WTC11 (cell line): ENCODE measurements around the gene TMEM175. TPM values are rescaled to one million over a fixed set of nuclear protein-coding genes. Genes with fewer than 3 reads are reported as not detected.

Experiments used
- ATAC-seq: fragments of 200-7000 bp; cut with Tn5 transposase; 2 replicates; pipeline ENCODE4 v1.10.0; 2021; ENCODE audit warnings: mild to moderate bottlenecking, moderate library complexity
- CTCF ChIA-PET: fragments of 300-600 bp; sonication (Branson Sonifier 250); formaldehyde crosslinking; loops from one replicate; lab custom pipeline; 2021; ENCODE audit warnings: antibody characterized with exemption; lab: Charles Lee
- POLR2A ChIA-PET: fragments of 350-600 bp; sonication (Branson Sonifier 250); formaldehyde crosslinking; loops from one replicate; lab custom pipeline; 2021; ENCODE audit warnings: antibody characterized with exemption; lab: Charles Lee
- DNase-seq: peaks from one replicate; pipeline ENCODE4 v3.0.0; 2021; ENCODE audit warnings: low spot score
- H3K27ac Mint-ChIP-seq: 2 replicates; pipeline ENCODE4 v1.8.0; 2021; ENCODE audit warnings: mixed read lengths
- H3K27me3 Mint-ChIP-seq: 2 replicates; pipeline ENCODE4 v1.8.0; 2021; ENCODE audit warnings: low read depth, mild to moderate bottlenecking, moderate library complexity, mixed read lengths
- H3K36me3 Mint-ChIP-seq: 2 replicates; pipeline ENCODE4 v1.8.0; 2021; ENCODE audit warnings: mixed read lengths
- H3K4me1 Mint-ChIP-seq: 2 replicates; pipeline ENCODE4 v1.8.0; 2022; ENCODE audit warnings: mixed read lengths
- H3K4me3 Mint-ChIP-seq: 2 replicates; pipeline ENCODE4 v1.8.0; 2021; ENCODE audit warnings: mild to moderate bottlenecking, moderate library complexity, mixed read lengths
- H3K9me3 Mint-ChIP-seq: 2 replicates; pipeline ENCODE4 v1.8.0; 2021; ENCODE audit warnings: mixed read lengths
- AFF4 ChIP-seq: sonication (generic); formaldehyde crosslinking; IDR thresholded peaks from 2 replicates; pipeline ENCODE4 v1.8.1; 2023; ENCODE audit warnings: mild to moderate bottlenecking, missing genetic modification reagents, borderline replicate concordance
- ATF2 ChIP-seq: sonication (generic); formaldehyde crosslinking; IDR thresholded peaks from 2 replicates; pipeline ENCODE4 v1.8.1; 2022; ENCODE audit warnings: low read depth, missing genetic modification reagents, borderline replicate concordance
- CDX4 ChIP-seq: fragments of 250-450 bp; sonication (Bioruptor Pico); IDR thresholded peaks from 2 replicates; pipeline ENCODE4 v1.9.0; 2021; ENCODE audit warnings: moderate library complexity, mild to moderate bottlenecking, inconsistent platforms, borderline replicate concordance
- E2F4 ChIP-seq: sonication (generic); formaldehyde crosslinking; IDR thresholded peaks from 2 replicates; pipeline ENCODE4 v1.8.1; 2022; ENCODE audit warnings: low read depth, mild to moderate bottlenecking, moderate library complexity, missing genetic modification reagents, borderline replicate concordance
- E2F5 ChIP-seq: sonication (generic); formaldehyde crosslinking; IDR thresholded peaks from 2 replicates; pipeline ENCODE4 v1.8.1; 2022; ENCODE audit warnings: mild to moderate bottlenecking, moderate library complexity, missing genetic modification reagents
- ETV6 ChIP-seq: sonication (generic); formaldehyde crosslinking; IDR thresholded peaks from 2 replicates; pipeline ENCODE4 v1.8.1; 2022; ENCODE audit warnings: mild to moderate bottlenecking, missing genetic modification reagents
- FOXK1 ChIP-seq: sonication (generic); formaldehyde crosslinking; IDR thresholded peaks from 2 replicates; pipeline ENCODE4 v1.8.0; 2022; ENCODE audit warnings: mild to moderate bottlenecking, moderate library complexity, missing genetic modification reagents
- MXD4 ChIP-seq: fragments of 250-450 bp; sonication (Bioruptor Pico); IDR thresholded peaks from 2 replicates; pipeline ENCODE4 v1.8.0; 2021; ENCODE audit warnings: mild to moderate bottlenecking, moderate library complexity, borderline replicate concordance
- MYBL2 ChIP-seq: sonication (generic); formaldehyde crosslinking; IDR thresholded peaks from 2 replicates; pipeline ENCODE4 v1.8.1; 2023; ENCODE audit warnings: mild to moderate bottlenecking, moderate library complexity, missing genetic modification reagents
- NFYB ChIP-seq: sonication (generic); formaldehyde crosslinking; conservative IDR thresholded peaks from 2 replicates; pipeline ENCODE4 v1.8.0; 2022; ENCODE audit warnings: low read depth, missing genetic modification reagents
- NR2C2 ChIP-seq: sonication (generic); formaldehyde crosslinking; IDR thresholded peaks from 2 replicates; pipeline ENCODE4 v1.8.0; 2022; ENCODE audit warnings: mild to moderate bottlenecking, missing genetic modification reagents
- SMAD3 ChIP-seq: sonication (generic); formaldehyde crosslinking; IDR thresholded peaks from 2 replicates; pipeline ENCODE4 v1.8.0; 2022; ENCODE audit warnings: missing genetic modification reagents, mild to moderate bottlenecking, borderline replicate concordance
- SMAD4 ChIP-seq: sonication (generic); formaldehyde crosslinking; IDR thresholded peaks from 2 replicates; pipeline ENCODE4 v1.8.0; 2022; ENCODE audit warnings: mild to moderate bottlenecking, missing genetic modification reagents
- ZNF281 ChIP-seq: sonication (generic); formaldehyde crosslinking; IDR thresholded peaks from 2 replicates; pipeline ENCODE4 v1.8.0; 2023; ENCODE audit warnings: mild to moderate bottlenecking, missing genetic modification reagents
- ZNF416 ChIP-seq: fragments of 250-450 bp; sonication (Bioruptor Pico); IDR thresholded peaks from 2 replicates; pipeline ENCODE4 v1.9.0; 2021; ENCODE audit warnings: mild to moderate bottlenecking, inconsistent platforms
- ZNF512 ChIP-seq: sonication (generic); formaldehyde crosslinking; IDR thresholded peaks from 2 replicates; pipeline ENCODE4 v1.8.1; 2022; ENCODE audit warnings: missing genetic modification reagents, borderline replicate concordance
- ZNF671 ChIP-seq: fragments of 250-450 bp; sonication (Bioruptor Pico); IDR thresholded peaks from 2 replicates; pipeline ENCODE4 v1.8.0; 2021; ENCODE audit warnings: mild to moderate bottlenecking
- total RNA-seq: library from RNA; stranded (reverse); gene quantifications from 3 replicates; pipeline ENCODE4 v1.2.3, GENCODE V29; 2021

The TMEM175 gene
- total RNA-seq, 1 experiment from 2014 or later: 9.2 TPM

GRCh38 chr4:889516-889915 is 42.7 kb upstream of the TMEM175 start (continued):
- TF ChIP-seq ZNF281 (CRISPR knock-in tag): no peak
- TF ChIP-seq ZNF671 (CRISPR knock-in tag): no peak
- TF ChIP-seq SMAD3 (CRISPR knock-in tag): no peak
- no peak for TF ChIP-seq E2F5 (CRISPR knock-in tag)
- TF ChIP-seq NFYB (CRISPR knock-in tag): no peak
- no peak for TF ChIP-seq CDX4

GRCh38 chr4:890036-890695 is 42.1 kb upstream of the TMEM175 start:
- CTCF ChIA-PET: interaction anchor here (1.2 to 2.7 kb wide), 2 partner anchors 39 to 206 kb away, joined by 6 to 10 read pairs; no protein-coding TSS in a partner anchor
- DNase-seq (no peak), ATAC-seq (no peak)
- Mint-ChIP-seq H3K9me3 (peaks cover 11% of the 10 kb centered on the region), H3K27me3 (no peaks in the 10 kb centered on the region), H3K4me1 (no peaks in the 10 kb centered on the region)
- TF ChIP-seq SMAD4: no peak
- no peak for TF ChIP-seq ZNF416 (CRISPR knock-in tag)
- TF ChIP-seq, all 79 proteins: peak for 0
- peaks cover 20% of the 10 kb centered on the region for H3K36me3 Mint-ChIP-seq
- H3K27ac Mint-ChIP-seq: no peak overlapping the region
- POLR2A ChIA-PET: no interaction called here
- H3K4me3 Mint-ChIP-seq: no peak overlapping the region

- POLR2A ChIA-PET: no interaction called here
- Mint-ChIP-seq H3K27me3 (no peaks in the 10 kb centered on the region), H3K4me3 (no peak overlapping the region), H3K36me3 (peaks cover 15% of the 10 kb centered on the region), H3K27ac (no peak overlapping the region), H3K9me3 (peaks cover 11% of the 10 kb centered on the region), H3K4me1 (no peaks in the 10 kb centered on the region)
- ATAC-seq: peak; percentile 80
- CTCF ChIA-PET: interaction anchor here (0.6 to 2.7 kb wide), 16 partner anchors 9 to 208 kb away, joined by 3 to 11 read pairs (median 4); partner anchors contain the start of genes GAK and TMEM175
- peak; percentile 74 for DNase-seq
- no peak for TF ChIP-seq FOXK1 (CRISPR knock-in tag)
- TF ChIP-seq ETV6 (CRISPR knock-in tag): no peak
- TF ChIP-seq E2F5 (CRISPR knock-in tag): no peak
- no peak for TF ChIP-seq MYBL2
- TF ChIP-seq CDX4: no peak
- TF ChIP-seq MXD4 (CRISPR knock-in tag): no peak
- TF ChIP-seq AFF4 (CRISPR knock-in tag): no peak
- TF ChIP-seq ZNF512 (CRISPR knock-in tag): no peak
- no peak for TF ChIP-seq NFYB (CRISPR knock-in tag)
- TF ChIP-seq ATF2 (CRISPR knock-in tag): no peak
- TF ChIP-seq NR2C2 (CRISPR knock-in tag): no peak
- TF ChIP-seq E2F4 (CRISPR knock-in tag): no peak
These were observed 40.5 kb upstream of the TMEM175 start for GRCh38 chr4:891747-892146.
